NCI-H1105 (cell line): Measurements from ENCODE around the gene CXCR3.
"Not testable (repeated sequence)": the region's sequence is repeated elsewhere in the genome, so short reads cannot be mapped to it uniquely, and the experiment has no call there.

Experiments used
- DNase-seq: peaks from one replicate; lab custom pipeline; 2025; lab: John Stamatoyannopoulos, UW

The CXCR3 gene

DNA sequence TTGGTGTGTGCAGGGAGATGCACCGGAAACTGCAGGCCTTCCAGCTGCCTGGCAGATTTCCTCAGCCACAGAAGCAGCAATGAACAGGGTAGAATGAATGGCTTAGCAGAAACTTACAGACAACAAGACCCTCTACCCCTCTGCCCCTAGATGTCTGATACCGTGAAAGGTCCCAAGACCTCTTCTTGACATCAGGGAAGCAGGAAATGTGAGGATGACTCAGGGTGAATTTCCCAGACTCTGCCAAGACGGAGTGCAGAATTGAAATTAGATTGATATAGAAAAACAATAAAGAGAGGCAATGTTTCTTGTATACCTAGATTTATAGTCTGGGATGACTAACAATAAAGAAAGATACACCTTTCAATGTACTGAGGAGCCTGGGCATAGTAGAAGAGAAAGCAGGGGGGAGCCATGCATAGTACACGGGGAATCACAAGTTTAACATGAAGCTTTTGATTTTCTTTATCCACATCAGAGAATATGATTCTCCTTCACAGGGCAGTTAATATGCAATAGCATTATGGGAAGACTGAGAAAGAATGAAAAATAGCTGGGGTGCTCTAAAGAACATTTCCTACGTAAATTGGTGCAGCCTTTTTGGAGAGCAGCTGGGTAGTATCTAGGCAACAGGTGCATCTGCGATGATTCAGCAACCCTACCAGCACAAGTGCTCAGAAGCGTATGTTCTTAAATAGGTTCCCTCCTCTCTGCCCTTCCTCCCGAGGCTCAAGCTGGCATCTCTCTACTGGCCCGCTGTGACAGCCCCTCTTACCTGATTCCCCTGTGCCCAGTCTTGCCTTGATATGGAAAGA is 18.3 kb upstream of the CXCR3 start:
- DNase-seq = no peak

DNA sequence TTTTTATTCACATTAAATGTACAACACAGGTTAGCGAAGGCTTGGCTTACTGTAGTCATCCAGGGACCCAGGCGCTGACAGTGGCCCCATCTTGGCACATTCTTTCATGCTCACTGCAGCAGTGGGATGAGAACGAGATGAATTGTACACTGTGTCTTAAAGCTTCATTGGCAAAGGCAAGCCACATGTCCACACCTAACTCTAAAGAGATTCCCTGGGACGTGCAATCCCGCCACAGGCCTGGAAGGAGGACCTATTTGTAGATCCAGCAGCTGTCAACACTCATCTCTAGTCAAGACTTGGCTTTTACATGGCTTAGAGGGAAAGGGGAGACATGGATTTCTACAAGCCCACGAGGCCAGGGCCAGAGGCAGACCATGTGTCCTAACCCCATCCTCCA is 16.1 kb upstream of the CXCR3 start:
- no peak for DNase-seq

DNA sequence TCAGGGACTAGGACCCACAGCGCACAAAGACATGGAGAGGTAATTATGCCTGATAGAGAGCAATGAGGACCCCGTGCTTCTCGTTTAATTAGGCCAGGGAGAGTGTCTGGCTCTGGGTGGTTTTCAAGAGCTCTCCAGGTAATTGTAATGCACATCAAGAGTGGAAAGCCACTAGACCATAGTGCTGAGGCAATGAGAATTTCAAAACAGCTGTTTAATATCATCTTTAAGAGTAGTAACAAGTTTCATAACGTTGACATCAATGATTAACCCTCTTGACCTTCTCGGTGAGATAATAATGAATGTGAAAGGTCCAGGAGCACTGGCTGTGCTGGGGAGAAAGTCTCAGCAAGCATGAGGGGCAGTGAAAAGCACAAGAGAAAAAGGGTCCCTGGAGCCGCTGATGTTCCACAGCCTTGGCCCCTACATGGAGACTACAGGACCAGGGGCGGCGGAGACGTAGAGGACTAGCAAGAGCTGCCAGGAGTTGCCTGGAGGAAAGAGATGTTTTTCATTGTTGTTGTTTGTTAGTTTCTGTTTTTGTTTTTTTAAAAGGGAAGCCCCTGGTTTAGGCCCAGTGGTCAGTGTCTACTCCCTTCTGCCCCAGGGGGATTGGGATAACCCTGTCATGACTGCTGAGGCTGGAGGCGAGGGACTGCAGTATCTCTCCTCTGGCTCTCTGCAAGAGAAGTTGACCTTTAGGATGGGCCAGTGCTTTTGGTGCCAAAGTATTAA is 14.8 kb upstream of the CXCR3 start:
- DNase-seq = peak; percentile 64

DNA sequence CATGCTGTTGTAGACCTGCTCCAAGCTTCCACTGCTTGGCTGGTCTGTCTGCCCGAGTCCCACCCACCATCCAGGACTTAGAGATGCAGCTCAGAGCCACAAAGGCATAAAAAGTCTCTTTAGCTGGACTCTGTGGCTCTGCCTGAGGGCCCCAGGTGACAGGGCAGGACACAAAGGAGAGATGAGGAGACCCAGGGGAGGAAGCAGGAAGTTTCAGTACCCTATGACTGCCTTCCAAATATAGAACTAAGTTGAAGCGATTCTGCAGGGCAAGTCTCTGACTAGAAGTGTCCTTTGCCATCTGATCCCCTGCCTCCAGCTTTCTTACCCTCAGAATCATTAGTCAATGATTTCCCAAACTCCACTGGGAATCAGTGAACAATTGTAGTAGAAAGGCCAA is 11.2 kb upstream of the CXCR3 start:
- DNase-seq = no peak

DNA sequence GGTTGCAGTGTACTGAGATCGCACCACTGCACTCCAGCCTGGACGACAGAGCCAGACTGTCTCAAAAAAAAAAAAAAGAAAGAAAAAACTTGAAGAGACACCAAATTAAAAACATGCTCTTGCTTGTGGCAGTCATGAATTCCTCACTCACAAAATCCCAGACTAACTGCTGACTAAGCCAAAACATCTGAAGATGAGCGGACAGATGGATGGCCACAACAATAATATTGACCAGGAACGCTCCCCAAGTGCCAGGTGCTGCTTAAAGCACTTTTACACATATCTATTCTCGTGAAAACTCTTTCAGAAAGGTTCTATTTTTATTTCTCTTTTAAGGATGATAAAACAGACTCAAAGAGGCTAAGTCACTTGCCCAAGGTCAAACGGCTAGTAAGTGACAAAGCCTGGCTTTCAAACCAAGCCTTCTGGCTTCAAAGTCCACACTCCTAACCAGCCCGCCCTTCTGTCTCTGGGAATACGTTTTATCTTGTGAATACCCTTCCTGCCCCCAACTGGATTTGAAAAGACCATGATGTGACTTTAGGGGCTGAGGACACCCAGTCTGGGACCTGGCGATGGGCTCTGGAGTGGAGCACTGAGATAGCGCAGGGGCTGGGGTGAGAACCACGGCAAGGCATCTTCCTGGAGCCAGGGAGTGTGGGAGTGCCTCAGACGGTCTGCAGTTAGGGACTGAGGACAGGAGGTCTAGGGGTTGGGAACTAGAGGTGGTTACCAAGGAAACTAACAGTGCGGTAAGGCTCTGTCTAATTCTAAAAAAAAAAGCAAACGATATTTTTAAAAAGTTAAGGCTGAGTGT is 9.5 kb upstream of the CXCR3 start:
- no peak for DNase-seq

DNA sequence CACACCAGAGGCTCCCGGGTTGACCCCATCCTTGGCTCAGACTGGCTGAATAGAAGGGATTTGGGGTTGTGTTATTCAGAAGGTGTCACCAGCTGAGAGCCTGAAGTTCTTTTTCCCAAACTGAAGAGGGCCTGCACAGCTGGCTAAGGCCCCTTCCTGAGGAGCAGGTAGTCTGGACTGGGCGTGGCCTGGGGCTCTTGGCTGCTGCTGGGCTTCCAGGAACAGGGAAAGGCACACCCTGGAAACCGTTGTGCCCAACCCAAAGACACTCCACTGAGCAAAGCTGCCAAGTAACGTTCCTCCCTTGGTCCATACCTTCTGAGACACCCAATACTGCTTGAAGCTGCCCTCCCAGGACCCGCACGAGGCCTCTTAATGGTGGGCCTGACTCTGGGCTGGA is 8.3 kb upstream of the CXCR3 start:
- DNase-seq = no peak

DNA sequence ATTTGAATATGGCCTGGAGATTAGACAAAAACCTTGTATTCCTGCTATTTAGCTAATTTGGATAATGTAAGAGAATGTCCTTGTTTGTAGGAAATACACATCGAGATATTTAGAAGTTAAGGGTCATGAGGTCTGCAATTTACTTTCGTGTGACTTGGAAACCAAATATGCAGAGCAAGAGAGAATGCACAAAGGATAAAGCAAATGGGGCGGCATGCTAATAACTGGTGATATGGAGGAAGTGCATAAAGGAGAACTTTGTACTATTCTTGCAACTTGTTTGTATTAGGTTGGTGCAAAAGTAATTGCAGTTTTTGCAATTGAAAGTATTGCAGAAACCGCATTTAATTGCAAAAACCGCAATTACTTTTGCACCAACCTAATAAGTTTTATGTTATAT is 7.2 kb upstream of the CXCR3 start:
- no peak for DNase-seq

DNA sequence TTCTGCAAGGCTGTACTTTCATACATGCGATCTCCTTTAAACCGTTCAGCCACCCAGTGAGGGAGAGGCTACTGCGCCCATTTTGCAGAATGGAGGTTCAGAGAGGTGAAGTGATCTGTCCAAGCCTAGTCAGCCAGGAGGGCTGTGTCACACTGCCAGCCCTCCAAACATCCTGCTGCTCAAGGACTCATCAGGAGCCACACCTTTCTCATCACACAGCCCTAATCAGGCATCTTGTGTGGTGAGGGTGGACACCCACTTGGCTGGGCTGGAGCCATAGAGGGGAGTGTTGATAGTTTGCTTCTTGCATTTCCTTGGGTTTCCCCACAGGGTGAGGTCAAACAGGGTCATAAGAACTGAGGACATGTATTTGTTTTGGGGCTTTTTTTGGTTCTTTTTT is 5.4 kb upstream of the CXCR3 start:
- no peak for DNase-seq

DNA sequence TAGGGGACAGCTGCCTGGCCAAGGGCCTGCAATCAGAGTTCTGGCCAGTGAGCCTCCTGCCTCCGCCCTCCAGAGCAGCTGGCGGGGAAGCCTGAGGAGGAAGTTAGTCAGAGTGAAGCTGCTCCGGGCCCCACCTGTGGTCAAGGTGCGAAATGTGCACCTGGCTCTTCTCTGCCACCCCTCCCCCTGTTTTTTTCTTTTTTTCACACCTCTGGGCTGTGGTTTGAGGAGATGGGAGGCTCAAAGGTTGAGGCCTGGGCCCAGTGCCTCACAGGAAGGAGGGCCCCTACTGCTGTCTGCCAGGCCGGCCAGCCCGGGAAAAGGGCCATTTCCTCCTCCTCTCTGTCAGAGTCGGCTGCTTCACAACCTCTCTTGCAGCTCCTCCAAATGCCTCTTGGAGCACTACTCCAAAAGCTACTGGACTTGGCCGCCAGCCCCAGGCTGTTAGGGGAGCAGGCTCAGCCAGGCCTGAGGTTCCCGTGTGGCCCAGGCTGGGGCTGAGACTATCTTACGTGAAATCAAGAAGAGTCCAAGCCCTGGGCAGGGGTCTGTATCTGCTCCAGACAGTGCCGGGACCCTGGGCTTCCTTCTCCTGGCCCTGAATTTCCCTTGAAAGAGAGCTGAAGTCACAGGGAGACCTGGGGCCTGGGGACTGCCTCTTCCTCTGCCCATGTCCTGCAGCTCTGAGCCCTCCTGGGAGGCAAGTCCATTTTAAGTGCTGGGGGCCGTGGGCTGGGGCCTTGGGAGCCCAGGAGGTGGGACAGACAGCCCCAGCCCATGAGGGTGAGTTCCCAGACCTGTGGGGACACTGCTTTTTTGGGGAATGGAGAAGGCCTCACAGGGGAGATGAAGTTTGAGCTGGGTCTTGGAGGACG is 4.5 kb upstream of the CXCR3 start:
- no peak for DNase-seq

DNA sequence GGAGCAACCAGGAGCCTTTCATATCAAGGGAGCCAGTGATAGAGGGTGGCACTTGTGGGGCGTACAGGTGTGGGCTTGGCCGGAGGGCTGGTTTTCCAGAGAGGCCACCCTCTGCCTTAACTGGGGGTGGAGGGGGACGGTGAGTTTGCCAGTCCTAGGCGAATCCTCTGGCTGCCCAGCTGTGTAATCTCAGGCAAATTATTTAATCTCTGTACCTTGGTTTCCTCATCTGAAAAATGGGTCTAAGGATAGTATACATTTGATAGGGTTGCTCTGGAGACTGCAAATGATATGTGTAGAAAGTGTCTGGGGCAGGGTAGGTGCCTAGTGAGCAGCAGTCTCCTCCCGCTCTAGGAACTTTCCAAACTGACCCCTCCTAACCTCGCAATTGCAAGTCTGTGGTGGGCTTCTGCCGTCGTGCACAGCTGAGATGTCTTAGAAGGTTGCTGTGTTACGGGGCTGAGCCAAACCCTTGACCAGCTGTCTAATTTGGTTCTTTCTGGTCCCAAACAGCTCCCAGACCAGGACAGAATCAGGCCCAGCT is 3.8 kb upstream of the CXCR3 start:
- no peak for DNase-seq

DNA sequence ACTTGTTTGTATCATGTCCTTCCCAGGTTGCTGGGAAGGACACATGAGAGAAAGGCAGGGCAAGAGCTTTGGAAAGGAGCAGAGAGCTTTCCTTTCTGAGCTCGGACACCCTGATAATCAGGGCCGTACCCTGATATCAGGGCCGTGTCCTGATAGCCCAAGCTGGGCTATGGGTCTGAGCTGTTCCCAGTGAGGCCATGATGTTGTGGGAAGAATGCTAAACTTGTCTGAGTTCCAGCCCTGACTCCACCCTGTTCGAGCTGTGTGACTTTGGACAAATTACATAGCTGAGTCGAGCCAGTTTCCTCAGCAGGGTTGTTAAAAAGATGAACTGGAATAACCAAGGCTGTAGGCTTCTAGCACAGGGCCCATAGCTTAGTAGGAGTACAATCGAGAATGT is 3.3 kb upstream of the CXCR3 start:
- DNase-seq = no peak

DNA sequence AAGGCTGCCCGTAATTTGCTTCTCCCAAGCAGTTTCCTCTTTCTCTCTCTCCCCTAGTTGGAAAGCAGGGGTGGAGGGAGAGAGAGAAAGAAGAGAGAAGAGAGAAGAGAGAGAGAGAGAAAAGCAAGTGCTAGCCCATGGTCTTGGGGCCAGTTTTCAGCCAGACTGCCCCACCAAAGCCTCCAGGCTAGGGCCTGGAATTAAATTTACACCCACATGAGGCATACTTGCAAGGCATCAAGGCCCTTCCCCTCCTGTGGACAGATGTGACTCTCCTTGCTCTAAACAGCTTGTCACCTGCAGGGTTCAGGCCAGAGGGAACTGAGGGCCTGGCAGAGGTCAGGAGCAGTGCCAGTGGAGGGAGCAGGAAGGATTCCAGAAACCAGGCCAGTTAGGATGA is 1.7 kb upstream of the CXCR3 start:
- no peak for DNase-seq

DNA sequence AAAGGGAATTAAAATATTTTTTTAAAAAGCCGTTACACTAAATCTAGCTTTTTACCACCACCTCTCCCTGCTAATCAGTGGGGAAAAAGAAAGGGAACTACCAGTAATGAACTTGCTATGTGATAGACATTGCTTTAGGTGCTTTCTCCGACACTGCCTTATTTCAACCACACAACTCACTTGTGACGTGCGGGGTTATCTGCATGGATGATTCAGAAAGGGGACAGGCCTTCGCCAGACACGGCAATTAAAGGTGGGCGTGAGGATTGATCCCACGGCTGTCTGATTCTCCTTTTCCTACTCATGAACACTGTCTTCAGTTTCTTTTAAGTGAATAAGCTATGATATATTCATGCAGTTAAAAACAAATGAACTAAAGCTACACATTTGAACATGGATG is 882 bp upstream of the CXCR3 start:
- no peak for DNase-seq

DNA sequence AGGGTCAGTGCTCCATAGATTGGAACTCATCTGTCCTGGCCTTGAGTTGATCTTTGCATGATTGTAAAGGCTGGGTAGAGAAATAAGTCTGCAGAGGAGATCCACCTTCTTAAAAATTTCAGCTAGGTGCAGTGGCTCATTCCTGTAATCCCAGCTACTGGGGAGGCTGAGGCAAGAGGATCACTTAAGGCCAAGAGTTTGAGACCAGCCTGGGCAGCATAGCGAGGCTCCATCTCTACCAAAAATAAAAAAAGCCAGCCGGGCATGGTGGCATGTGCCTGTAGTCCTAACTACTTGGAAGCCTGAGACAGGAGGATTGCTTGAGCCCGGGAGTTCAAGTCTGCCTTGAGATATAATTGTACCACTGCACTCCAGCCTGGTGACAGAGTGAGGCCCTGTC is 476 bp upstream of the CXCR3 start:
- no peak for DNase-seq

DNA sequence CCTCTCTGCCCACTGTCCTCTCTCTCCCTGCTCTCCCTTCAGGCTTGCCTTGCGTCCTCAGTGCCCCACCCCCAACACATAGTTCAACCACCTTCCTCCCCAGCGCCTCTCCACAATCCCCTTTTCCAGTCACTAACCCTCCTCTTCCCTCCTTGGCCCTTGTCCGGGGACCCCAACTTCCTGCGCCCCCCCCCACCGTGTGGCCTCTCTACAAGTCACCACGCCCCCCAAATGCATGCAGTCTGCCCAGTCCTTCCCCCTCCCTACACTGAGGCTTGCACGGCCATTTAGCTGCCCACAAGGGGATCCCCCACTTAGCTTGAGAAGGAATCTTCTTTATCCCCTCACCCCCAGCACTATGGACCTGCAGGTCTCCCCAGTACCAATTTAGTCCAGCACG is 569 bp downstream of the CXCR3 start:
- DNase-seq = no peak

DNA sequence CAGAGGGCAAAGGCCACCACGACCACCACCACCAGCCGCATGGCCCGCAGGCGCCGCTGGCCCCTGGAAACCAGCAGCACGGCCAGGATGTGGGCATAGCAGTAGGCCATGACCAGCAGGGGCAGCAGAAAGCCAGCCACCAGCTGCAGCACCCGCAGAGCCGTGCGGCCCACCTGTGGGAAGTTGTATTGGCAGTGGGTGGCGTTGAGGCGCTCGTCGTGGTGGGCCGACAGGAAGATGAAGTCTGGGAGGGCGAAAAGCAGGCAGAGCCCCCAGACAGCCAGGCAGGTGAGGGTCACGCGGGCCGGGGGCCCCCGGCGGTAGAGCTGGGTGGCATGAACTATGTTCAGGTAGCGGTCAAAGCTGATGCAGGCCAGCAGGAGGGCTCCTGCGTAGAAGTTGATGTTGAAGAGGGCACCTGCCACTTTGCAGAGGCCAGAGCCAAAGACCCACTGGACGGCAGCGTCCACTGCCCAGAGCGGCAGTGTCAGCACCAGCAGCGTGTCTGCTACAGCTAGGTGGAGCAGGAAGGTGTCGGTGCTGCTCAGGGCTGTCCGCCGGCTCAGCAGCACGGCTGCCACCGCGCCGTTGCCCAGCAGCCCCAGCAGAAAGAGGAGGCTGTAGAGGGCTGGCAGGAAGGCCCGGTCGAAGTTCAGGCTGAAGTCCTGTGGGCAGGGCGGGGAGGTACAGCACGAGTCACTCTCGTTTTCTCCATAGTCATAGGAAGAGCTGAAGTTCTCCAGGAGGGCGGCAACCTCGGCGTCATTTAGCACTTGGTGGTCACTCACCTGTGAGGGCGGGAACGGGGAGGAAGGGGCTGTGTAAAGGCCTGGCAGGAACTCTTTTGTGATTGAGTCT is 1.4 kb downstream of the CXCR3 start:
- DNase-seq = no peak

DNA sequence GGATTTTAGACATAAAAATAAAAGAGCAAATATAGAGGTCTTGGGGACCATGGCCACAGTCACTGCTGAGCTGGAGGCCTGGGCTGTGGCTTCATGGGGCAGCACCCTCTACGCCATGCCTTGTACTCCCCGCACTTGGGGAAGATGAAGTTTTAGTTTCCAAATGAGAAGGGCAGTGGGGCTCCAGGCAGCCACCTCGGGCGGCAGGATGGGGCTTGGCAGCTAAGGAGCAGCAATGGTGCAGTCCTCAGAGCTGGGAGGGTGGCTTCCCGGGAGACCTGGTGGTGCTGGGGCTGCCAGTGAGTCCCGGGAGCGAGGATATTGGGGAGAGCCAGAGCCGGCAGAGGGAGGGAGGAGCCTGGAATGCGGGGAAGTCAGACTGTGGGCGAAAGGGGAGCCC is 2.4 kb downstream of the CXCR3 start:
- DNase-seq = no peak

DNA sequence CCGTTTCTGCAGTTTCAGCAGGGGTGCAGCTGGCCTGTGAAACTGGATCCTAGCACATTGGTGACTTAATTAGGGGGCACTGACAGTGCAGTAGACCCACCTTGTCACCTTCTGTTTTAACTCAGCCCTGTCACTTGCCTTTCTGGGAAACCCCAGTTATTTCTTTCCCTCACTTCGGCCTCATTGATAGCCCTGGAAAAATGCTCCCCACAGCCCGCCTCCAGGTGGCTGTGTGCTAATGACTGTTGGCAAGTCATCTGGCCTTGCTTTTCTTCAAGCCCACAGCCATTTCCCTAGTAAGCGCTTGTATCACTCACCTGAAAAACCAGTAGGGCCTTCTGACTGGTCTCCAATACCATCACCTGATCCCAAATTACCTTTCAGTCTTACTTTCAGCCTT is 3.3 kb downstream of the CXCR3 start:
- no peak for DNase-seq

DNA sequence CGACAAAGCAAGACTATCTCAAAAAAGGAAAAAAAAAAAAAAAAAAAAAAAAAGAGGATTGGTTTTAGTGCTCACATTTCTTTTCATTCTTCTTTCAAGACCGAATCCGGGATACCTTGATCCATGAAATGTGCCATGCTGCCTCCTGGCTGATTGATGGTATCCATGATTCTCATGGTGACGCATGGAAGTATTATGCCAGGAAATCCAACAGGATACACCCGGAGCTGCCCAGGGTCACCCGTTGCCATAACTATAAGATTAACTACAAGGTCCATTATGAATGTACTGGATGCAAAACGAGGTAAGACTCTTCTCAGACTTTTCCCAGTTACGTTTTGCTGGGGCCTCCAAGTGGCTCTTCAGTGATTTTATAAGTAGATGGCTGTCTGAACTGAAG is 6.1 kb downstream of the CXCR3 start:
- DNase-seq = no peak

DNA sequence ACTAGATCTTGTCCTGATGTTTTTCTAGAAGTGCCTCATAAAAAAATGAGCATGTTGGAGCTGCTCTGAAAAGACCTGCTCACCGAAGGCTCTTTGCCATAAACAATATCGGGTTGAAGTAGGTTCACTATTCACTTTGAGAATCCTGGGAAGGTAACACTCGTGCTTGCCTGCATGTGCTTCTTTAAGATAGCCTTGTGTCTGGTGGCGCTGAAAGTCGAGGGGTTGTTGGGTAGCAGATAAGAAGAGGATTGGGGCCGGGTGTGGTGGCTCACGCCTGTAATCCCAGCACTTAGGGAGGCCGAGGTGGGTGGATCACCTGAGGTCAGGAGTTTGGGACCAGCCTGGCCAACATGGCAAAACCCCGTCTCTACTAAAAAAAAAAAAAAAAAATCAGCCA is 6.6 kb downstream of the CXCR3 start:
- DNase-seq = not testable (repeated sequence)
